ENCODE measurements around the gene MYL5.
A peak's percentile ranks its signal among the peaks of the same experiment; 100 is the strongest.
"Not testable (repeated sequence)": the region's sequence is repeated elsewhere in the genome, so short reads cannot be mapped to it uniquely, and the experiment has no call there.

The MYL5 gene

GRCh38 chr4:687048-687970, 13.0 kb downstream of the MYL5 start:
- DNase-seq (ENCODE audit: low read depth in 2 of 2), result no peak

GRCh38 chr4:687971-688853, 13.9 kb downstream of the MYL5 start:
- no peak for DNase-seq (ENCODE audit: low read depth in 2 of 2)

GRCh38 chr4:688854-689681, 14.7 kb downstream of the MYL5 start, which contains the start of gene SLC49A3:
Gene SLC49A3, minus strand, starts transcription at chr4:689151. Its CDS starts 24 bp downstream, at chr4:689127.
- DNase-seq (ENCODE audit: low read depth in 2 of 2), result no peak

- no peak for DNase-seq (ENCODE audit: low read depth in 2 of 2)
Observed at GRCh38 chr4:689723-690122, 15.4 kb downstream of the MYL5 start.

- DNase-seq (ENCODE audit: low read depth in 2 of 2), result no peak
Observed at GRCh38 chr4:692771-693554, 18.6 kb downstream of the MYL5 start.

- DNase-seq (ENCODE audit: low read depth in 2 of 2), result not testable (repeated sequence)
Observed at GRCh38 chr4:694341-694940, 20.1 kb downstream of the MYL5 start.

- DNase-seq (ENCODE audit: low read depth in 2 of 2), result no peak
Observed at GRCh38 chr4:699816-700580, 25.7 kb downstream of the MYL5 start.

- DNase-seq (ENCODE audit: low read depth in 2 of 2), result no peak
Observed at GRCh38 chr4:700587-701264, 26.4 kb downstream of the MYL5 start.

- DNase-seq (ENCODE audit: low read depth in 2 of 2), result no peak
Observed at GRCh38 chr4:702618-703048, 28.3 kb downstream of the MYL5 start.

- DNase-seq (ENCODE audit: low read depth in 2 of 2), result no peak
Observed at GRCh38 chr4:703336-704197, 29.2 kb downstream of the MYL5 start.

- DNase-seq (ENCODE audit: low read depth in 2 of 2), result no peak
Observed at GRCh38 chr4:704198-704891, 30.0 kb downstream of the MYL5 start.

GRCh38 chr4:704971-705277, 30.6 kb downstream of the MYL5 start:
- no peak for DNase-seq (ENCODE audit: low read depth in 2 of 2)

- DNase-seq (ENCODE audit: low read depth in 2 of 2), result peak; percentile 95 to 99
Observed at GRCh38 chr4:705278-706082, 31.1 kb downstream of the MYL5 start, which contains the start of gene PCGF3. Gene PCGF3, plus strand, starts transcription at chr4:705832. Its CDS starts 27,849 bp downstream, at chr4:733681.

GRCh38 chr4:706083-706633, 31.8 kb downstream of the MYL5 start:
- not testable (repeated sequence) for DNase-seq (ENCODE audit: low read depth in 2 of 2)

- no peak for DNase-seq (ENCODE audit: low read depth in 2 of 2)
Observed at GRCh38 chr4:706834-707598, 32.7 kb downstream of the MYL5 start.
